Activated naive CD4-positive, alpha-beta T cell treated with anti-CD3 and anti-CD28 coated beads, Interleukin-2, amount 10 ng/mL, durations not matched to agents 7 days and 5 days (primary cell): ENCODE results near the gene ZBTB46.
A peak's percentile ranks its signal among the peaks of the same experiment; 100 is the strongest.

Source experiments
- CTCF ChIA-PET: fragments of 350-600 bp; sonication (Branson Sonifier 250); formaldehyde crosslinking; loops from one replicate; lab custom pipeline; 2021; ENCODE audit warnings: antibody characterized with exemption; lab: Charles Lee
- DNase-seq: peaks from one replicate; pipeline ENCODE4 v3.0.0-alpha.2; 2020
- H3K27ac Mint-ChIP-seq: one replicate; pipeline ENCODE4 v1.8.0; 2021; ENCODE audit warnings: mild to moderate bottlenecking, moderate library complexity, mixed read lengths
- H3K27me3 Mint-ChIP-seq: one replicate; pipeline ENCODE4 v1.8.0; 2021; ENCODE audit warnings: mild to moderate bottlenecking, mixed read lengths
- H3K36me3 Mint-ChIP-seq: one replicate; pipeline ENCODE4 v1.8.0; 2021; ENCODE audit warnings: mixed read lengths
- H3K4me1 Mint-ChIP-seq: one replicate; pipeline ENCODE4 v1.8.0; 2021; ENCODE audit warnings: mixed read lengths
- H3K4me3 Mint-ChIP-seq: one replicate; pipeline ENCODE4 v1.8.0; 2021; ENCODE audit warnings: mild to moderate bottlenecking, moderate library complexity, mixed read lengths
- H3K9me3 Mint-ChIP-seq: one replicate; pipeline ENCODE4 v1.8.0; 2021; ENCODE audit warnings: mixed read lengths

ZBTB46 gene

DNA sequence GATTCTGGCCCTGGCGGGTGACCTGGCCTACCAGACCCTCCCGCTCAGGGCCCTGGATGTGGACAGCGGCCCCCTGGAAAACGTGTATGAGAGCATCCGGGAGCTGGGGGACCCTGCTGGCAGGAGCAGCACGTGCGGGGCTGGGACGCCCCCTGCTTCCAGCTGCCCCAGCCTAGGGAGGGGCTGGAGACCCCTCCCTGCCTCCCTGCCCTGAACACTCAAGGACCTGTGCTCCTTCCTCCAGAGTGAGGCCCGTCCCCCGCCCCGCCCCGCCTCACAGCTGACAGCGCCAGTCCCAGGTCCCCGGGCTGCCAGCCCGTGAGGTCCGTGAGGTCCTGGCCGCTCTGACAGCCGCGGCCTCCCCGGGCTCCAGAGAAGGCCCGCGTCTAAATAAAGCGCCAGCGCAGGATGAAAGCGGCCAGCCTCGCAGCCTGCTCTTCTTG, 92.4 kb downstream of the ZBTB46 start:
- Mint-ChIP-seq H3K9me3 (no peaks in the 10 kb centered on the region), H3K4me1 (peaks cover 25% of the 10 kb centered on the region), H3K27me3 (no peaks in the 10 kb centered on the region), H3K4me3 (peak overlapping the region; percentile 89), H3K36me3 (peaks cover 31% of the 10 kb centered on the region), H3K27ac (peak overlapping the region; percentile 55)
- DNase-seq: peak; percentile 63
- CTCF ChIA-PET: interaction anchor here (1.0 to 1.5 kb wide), 2 partner anchors 31 to 32 kb away, joined by 3 to 8 read pairs; partner anchors contain the start of genes ARFRP1 and ZGPAT

- Mint-ChIP-seq H3K36me3 (peaks cover 33% of the 10 kb centered on the region), H3K4me1 (peaks cover 29% of the 10 kb centered on the region), H3K27me3 (no peaks in the 10 kb centered on the region), H3K27ac (peak overlapping the region; percentile 28), H3K9me3 (no peaks in the 10 kb centered on the region), H3K4me3 (peak overlapping the region; percentile 89)
- CTCF ChIA-PET: interaction anchor here (0.9 to 1.5 kb wide), 2 partner anchors 30 kb away, joined by 3 to 8 read pairs; partner anchors contain the start of genes ARFRP1 and ZGPAT
- DNase-seq: peak; percentile 57
These were observed 92.9 kb downstream of the ZBTB46 start for GRCh38 chr20:63737945-63738686.

- Mint-ChIP-seq H3K27ac (peak overlapping the region; percentile 92), H3K9me3 (no peaks in the 10 kb centered on the region), H3K27me3 (no peaks in the 10 kb centered on the region), H3K4me1 (peaks cover 29% of the 10 kb centered on the region), H3K36me3 (peaks cover 33% of the 10 kb centered on the region), H3K4me3 (peak overlapping the region; percentile 89)
- CTCF ChIA-PET: interaction anchor here (0.9 to 1.2 kb wide), 2 partner anchors 30 to 32 kb away, joined by 3 read pairs; partner anchors contain the start of genes ARFRP1 and ZGPAT
- no peak for DNase-seq
These were observed 93.4 kb downstream of the ZBTB46 start for GRCh38 chr20:63737695-63737944.

- H3K27ac Mint-ChIP-seq: peak overlapping the region; percentile 92
- peaks cover 33% of the 10 kb centered on the region for H3K36me3 Mint-ChIP-seq
- peak overlapping the region; percentile 89 for H3K4me3 Mint-ChIP-seq
- peaks cover 29% of the 10 kb centered on the region for H3K4me1 Mint-ChIP-seq
- H3K27me3 Mint-ChIP-seq: no peaks in the 10 kb centered on the region
- CTCF ChIA-PET: interaction anchor here (0.8 to 1.2 kb wide), 6 partner anchors 22 to 200 kb away, joined by 3 to 7 read pairs (median 3); partner anchors contain the start of genes ARFRP1, PTK6 and ZGPAT
- no peaks in the 10 kb centered on the region for H3K9me3 Mint-ChIP-seq
- DNase-seq: peak; percentile 77
These were observed 94.0 kb downstream of the ZBTB46 start for GRCh38 chr20:63736893-63737694.

- peak; percentile 91 for DNase-seq
- peaks cover 33% of the 10 kb centered on the region for H3K36me3 Mint-ChIP-seq
- H3K27me3 Mint-ChIP-seq: no peaks in the 10 kb centered on the region
These were observed 95.0 kb downstream of the ZBTB46 start, which contains the start of gene LIME1 for GRCh38 chr20:63735859-63736718. TSS of gene LIME1 (plus strand) at chr20:63736664. CDS start at chr20:63737550, 886 bp downstream.

GRCh38 chr20:63734946-63735858, 95.9 kb downstream of the ZBTB46 start:
- peaks cover 27% of the 10 kb centered on the region for H3K4me1 Mint-ChIP-seq
- peaks cover 33% of the 10 kb centered on the region for H3K36me3 Mint-ChIP-seq
- peak overlapping the region; percentile 92 for H3K27ac Mint-ChIP-seq
- CTCF ChIA-PET: interaction anchor here (1.4 kb wide), 1 partner anchor 24 kb away, joined by 3 read pairs; no protein-coding TSS in a partner anchor
- H3K9me3 Mint-ChIP-seq: no peaks in the 10 kb centered on the region
- peak overlapping the region; percentile 89 for H3K4me3 Mint-ChIP-seq
- DNase-seq: no peak
- no peaks in the 10 kb centered on the region for H3K27me3 Mint-ChIP-seq

More at GRCh38 chr20:63735859-63736718, 95.0 kb downstream of the ZBTB46 start, which contains the start of gene LIME1:
- peak within 1 kb of the TSS; percentile 92 for H3K27ac Mint-ChIP-seq
- peaks cover 27% of the 10 kb centered on the region for H3K4me1 Mint-ChIP-seq
- H3K4me3 Mint-ChIP-seq: peak within 1 kb of the TSS; percentile 89
- no peaks in the 10 kb centered on the region for H3K9me3 Mint-ChIP-seq
- CTCF ChIA-PET: interaction anchor here (0.8 to 1.4 kb wide), 6 partner anchors 21 to 198 kb away, joined by 3 to 7 read pairs (median 3); partner anchors contain the start of genes ARFRP1, PTK6 and ZGPAT

GRCh38 chr20:63734111-63734945, 96.7 kb downstream of the ZBTB46 start:
- CTCF ChIA-PET: interaction anchor here (0.6 kb wide), 1 partner anchor 27 kb away, joined by 3 read pairs; no protein-coding TSS in a partner anchor
- H3K4me3 Mint-ChIP-seq: no peak overlapping the region
- no peak for DNase-seq

GRCh38 chr20:63733579-63734081, 97.4 kb downstream of the ZBTB46 start:
- Mint-ChIP-seq H3K27me3 (no peaks in the 10 kb centered on the region), H3K4me1 (peaks cover 29% of the 10 kb centered on the region), H3K4me3 (no peak overlapping the region), H3K36me3 (peaks cover 41% of the 10 kb centered on the region), H3K27ac (peak overlapping the region; percentile 17), H3K9me3 (no peaks in the 10 kb centered on the region)
- CTCF ChIA-PET: interaction anchor here (0.6 kb wide), 1 partner anchor 28 kb away, joined by 3 read pairs; no protein-coding TSS in a partner anchor
- no peak for DNase-seq

More at GRCh38 chr20:63734111-63734945, 96.7 kb downstream of the ZBTB46 start:
- H3K27me3 Mint-ChIP-seq: no peaks in the 10 kb centered on the region
- H3K9me3 Mint-ChIP-seq: no peaks in the 10 kb centered on the region
- H3K4me1 Mint-ChIP-seq: peaks cover 27% of the 10 kb centered on the region
- peaks cover 39% of the 10 kb centered on the region for H3K36me3 Mint-ChIP-seq
- no peak overlapping the region for H3K27ac Mint-ChIP-seq

- peaks cover 46% of the 10 kb centered on the region for H3K36me3 Mint-ChIP-seq
- H3K4me1 Mint-ChIP-seq: peaks cover 34% of the 10 kb centered on the region
- no peak for DNase-seq
- no peak overlapping the region for H3K4me3 Mint-ChIP-seq
- no peak overlapping the region for H3K27ac Mint-ChIP-seq
- CTCF ChIA-PET: no interaction called here
- H3K9me3 Mint-ChIP-seq: no peaks in the 10 kb centered on the region
- no peaks in the 10 kb centered on the region for H3K27me3 Mint-ChIP-seq
These were observed 97.9 kb downstream of the ZBTB46 start for GRCh38 chr20:63733117-63733516.

GRCh38 chr20:63732118-63733095, 98.7 kb downstream of the ZBTB46 start:
- Mint-ChIP-seq H3K27me3 (no peaks in the 10 kb centered on the region), H3K4me3 (no peak overlapping the region), H3K36me3 (peaks cover 49% of the 10 kb centered on the region), H3K27ac (no peak overlapping the region), H3K4me1 (peaks cover 41% of the 10 kb centered on the region), H3K9me3 (no peaks in the 10 kb centered on the region)
- CTCF ChIA-PET: no interaction called here
- DNase-seq: no peak

DNA sequence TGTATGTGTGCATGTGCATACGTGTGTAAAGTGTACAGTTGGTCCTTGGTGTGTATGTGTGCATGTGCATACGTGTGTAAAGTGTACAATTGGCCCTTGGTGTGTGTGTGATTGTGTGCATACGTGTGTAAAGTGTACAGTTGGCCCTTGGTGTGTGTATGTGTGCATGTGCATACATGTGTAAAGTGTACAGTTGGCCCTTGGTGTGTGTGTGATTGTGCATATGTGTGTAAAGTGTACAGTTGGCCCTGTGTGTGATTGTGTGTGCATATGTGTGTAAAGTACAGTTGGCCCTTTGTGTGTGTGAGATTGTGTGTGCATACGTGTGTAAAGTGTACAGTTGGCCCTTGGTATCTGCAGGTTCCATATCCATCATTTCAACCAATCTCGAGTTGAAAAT, 99.7 kb downstream of the ZBTB46 start:
- Mint-ChIP-seq H3K27ac (no peak overlapping the region), H3K36me3 (peaks cover 46% of the 10 kb centered on the region)
- CTCF ChIA-PET: no interaction called here

More for the DNA sequence above, 99.7 kb downstream of the ZBTB46 start:
- Mint-ChIP-seq H3K9me3 (peaks cover 3% of the 10 kb centered on the region), H3K4me3 (no peak overlapping the region), H3K27me3 (no peaks in the 10 kb centered on the region), H3K4me1 (peaks cover 49% of the 10 kb centered on the region)
- no peak for DNase-seq
